GM12874 (cell line): Measurements from ENCODE around the gene RGS4.

Source experiments
- TF ChIP-seq, protein P1 (sequence below): IDR thresholded peaks from 2 replicates; pipeline ENCODE4 v1.5.1; 2011; ENCODE audit warnings: low read depth, mild to moderate bottlenecking, control low read depth, low read length, moderate library complexity; ENCODE audit not compliant: insufficient read depth

The RGS4 gene

DNA sequence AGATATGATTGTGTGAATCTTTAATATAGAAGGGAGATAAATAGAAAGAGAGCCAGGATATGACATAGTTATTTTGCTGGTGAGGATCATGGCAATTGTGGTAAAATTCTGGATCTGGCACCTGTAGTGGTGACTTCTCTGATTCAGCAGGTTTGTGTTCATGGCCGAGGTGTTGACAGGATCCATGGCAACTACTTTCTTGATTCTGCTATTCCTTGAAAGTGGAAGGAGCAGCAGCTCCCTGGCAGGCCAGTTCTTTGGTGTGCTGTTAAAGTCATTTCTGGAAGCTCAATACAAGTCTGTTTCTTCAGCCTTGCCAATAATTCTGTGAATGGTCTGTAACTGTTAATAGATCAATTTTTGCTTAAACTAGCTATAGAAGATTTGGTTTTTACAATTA, 33.4 kb downstream of the RGS4 start:
- TF ChIP-seq, protein P1, sequence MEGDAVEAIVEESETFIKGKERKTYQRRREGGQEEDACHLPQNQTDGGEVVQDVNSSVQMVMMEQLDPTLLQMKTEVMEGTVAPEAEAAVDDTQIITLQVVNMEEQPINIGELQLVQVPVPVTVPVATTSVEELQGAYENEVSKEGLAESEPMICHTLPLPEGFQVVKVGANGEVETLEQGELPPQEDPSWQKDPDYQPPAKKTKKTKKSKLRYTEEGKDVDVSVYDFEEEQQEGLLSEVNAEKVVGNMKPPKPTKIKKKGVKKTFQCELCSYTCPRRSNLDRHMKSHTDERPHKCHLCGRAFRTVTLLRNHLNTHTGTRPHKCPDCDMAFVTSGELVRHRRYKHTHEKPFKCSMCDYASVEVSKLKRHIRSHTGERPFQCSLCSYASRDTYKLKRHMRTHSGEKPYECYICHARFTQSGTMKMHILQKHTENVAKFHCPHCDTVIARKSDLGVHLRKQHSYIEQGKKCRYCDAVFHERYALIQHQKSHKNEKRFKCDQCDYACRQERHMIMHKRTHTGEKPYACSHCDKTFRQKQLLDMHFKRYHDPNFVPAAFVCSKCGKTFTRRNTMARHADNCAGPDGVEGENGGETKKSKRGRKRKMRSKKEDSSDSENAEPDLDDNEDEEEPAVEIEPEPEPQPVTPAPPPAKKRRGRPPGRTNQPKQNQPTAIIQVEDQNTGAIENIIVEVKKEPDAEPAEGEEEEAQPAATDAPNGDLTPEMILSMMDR: no peak

DNA sequence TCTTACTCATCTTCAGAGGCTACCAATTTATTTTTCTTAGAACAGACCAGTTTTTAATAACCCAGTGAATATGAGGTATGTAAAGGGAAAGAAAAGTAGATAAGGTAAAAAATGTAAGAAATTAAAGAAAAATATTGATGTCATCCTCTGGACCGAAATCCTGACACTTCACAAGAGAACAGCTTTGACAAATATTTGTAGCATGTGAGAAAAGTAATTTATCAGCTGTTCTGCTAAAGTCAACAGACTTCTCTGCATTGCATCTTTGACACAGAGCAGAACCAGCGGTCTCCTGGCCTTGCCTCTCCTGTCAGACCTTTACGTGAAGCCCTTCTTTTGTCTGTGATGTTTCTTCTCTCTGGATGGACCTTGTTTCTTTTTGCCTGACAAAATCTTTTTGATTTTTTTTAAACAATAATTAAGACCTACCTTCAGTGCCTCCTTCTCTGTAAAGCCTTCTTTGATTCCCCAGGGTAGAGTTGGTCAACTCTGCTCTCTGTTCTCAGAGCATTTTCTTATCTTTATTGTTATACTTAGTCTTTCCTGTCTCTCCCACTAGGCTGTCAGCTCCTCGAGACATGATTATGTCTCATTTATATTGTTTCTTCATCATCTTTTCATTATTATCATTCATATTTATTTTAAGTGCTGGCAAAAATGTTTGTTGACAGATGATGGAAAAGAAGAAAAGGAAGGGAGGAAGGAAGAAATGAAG, 35.4 kb downstream of the RGS4 start:
- TF ChIP-seq, protein P1: no peak

DNA sequence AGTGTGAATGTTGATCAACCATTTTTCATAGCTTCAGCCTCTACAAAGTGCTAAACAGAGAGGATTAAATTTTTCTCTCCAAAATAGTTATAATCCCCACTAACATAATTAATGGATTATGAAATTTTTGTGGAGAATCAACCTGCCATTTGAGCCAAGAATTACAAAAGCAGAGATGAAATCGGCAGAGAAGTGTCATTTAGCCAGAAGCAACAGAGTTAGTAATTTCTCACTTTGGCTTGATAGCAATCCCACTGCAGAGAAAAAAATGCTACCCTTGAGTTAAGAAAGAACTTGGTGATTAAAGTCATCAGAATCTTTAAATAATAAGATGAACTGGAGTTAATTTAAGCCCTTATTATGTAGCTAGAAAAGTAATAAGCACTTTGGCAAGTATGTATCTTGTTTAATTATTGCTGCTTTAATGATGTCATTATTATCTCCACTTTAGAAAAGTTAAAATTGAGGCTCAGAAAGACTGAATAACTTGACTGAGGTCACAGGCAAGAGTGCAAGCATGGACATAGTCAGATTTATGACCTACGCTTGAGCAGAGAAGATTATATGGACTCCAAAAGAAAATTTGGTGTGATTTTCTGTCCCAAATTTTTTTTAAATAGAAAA, 37.3 kb downstream of the RGS4 start:
- TF ChIP-seq, protein P1: no peak

DNA sequence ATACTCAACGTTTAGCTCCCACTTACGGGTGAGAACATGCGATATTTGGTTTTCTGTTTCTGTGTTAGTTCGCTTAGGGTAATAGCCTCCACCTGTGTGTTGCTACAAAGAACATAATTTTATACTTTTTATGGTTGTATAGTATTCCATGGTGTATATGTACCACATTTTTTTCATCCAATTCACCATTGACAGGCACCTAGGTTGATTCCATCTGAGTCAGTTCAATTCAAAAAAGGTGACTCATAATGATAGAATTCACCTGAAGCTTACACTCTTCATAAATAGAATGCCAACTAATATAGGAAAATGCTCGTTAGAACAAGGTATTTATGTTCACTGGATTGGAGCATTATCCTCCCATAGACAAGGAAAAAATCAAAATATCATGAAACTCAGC, 38.5 kb downstream of the RGS4 start:
- TF ChIP-seq, protein P1: no peak

DNA sequence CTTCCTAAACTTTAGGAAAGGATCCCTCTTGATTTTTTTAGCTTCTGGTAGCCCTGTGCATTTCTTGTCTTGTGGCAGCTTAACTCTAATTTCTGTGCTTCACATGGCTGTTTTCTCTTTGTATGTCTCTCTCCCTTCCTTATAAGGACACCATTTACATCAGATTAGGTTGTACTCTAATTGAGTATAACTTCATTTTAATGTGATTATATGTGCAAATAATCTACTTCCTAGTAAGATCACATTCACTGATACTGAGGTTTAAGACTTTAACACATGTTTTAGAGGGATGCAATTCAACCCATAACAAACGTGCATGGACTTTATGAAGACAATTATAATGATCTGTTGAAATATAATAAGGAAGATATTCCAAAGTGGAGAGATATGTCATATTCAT, 46.7 kb downstream of the RGS4 start:
- TF ChIP-seq, protein P1: no peak

DNA sequence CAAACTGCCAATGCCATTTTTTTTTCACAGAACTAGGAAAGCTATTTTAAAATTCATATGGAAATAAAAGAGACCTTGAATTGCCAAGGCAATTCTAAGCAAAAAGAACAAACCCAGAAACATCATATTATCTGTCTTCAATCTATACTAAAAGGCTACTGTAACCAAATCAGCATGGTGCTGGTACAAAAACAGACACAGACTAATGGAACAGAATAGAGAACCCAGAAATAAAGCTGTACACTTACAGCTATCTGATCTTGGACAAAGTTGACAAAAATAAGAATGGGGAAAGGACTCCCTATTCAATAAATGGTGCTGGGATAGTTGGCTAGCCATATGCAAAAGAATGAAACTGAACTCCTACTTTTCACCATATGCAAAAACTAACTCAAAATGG, 50.5 kb downstream of the RGS4 start:
- TF ChIP-seq, protein P1: no peak

DNA sequence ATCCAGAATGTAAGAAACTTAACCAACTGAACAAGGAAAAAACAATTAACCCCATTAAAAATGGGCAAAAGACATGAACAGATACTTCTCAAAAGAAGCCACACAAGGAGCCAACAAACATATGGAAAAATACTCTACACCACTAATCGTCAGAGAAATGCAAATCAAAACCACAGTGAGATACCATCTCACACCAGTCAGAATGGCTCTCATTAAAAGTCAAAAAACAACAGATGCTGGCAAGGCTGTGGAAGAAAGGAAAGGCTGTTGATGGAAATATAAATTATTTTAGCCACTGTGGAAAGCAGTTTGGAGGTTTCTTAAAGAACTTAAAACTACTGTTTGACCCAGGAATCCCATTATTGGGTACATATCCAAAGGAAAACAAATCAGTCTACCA, 51.2 kb downstream of the RGS4 start:
- TF ChIP-seq, protein P1: no peak
